ENCODE data around the gene ZDHHC22. TPM values are rescaled to one million over a fixed set of nuclear protein-coding genes. Genes with fewer than 3 reads are reported as not detected.

Gene ZDHHC22
- total RNA-seq, 4 donors from 2014 or later, result not detected

DNA sequence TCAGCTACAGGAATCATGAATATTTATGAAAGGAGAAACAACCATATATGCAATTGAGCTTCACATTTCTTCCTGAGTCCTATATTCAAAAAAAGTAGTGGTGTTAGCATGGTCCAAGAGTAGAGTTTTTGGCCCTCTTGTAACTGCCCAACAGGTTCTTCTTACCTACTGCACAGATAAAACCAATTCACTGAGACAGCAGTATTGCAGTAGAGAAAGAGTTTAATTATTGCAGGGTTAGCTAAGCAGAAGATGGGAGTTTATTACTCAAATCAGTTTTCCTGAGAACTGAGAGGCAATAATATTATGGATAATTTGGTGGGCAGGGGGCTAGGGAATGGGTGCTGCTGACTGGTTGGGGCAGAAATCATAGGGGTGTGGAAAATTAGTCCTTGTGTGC lies 50.1 kb downstream of the ZDHHC22 start:
- TF ChIP-seq, protein P1, sequence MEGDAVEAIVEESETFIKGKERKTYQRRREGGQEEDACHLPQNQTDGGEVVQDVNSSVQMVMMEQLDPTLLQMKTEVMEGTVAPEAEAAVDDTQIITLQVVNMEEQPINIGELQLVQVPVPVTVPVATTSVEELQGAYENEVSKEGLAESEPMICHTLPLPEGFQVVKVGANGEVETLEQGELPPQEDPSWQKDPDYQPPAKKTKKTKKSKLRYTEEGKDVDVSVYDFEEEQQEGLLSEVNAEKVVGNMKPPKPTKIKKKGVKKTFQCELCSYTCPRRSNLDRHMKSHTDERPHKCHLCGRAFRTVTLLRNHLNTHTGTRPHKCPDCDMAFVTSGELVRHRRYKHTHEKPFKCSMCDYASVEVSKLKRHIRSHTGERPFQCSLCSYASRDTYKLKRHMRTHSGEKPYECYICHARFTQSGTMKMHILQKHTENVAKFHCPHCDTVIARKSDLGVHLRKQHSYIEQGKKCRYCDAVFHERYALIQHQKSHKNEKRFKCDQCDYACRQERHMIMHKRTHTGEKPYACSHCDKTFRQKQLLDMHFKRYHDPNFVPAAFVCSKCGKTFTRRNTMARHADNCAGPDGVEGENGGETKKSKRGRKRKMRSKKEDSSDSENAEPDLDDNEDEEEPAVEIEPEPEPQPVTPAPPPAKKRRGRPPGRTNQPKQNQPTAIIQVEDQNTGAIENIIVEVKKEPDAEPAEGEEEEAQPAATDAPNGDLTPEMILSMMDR (IDR thresholded peaks at IDR 0.05; ENCODE audit: low read depth), result no peak

DNA sequence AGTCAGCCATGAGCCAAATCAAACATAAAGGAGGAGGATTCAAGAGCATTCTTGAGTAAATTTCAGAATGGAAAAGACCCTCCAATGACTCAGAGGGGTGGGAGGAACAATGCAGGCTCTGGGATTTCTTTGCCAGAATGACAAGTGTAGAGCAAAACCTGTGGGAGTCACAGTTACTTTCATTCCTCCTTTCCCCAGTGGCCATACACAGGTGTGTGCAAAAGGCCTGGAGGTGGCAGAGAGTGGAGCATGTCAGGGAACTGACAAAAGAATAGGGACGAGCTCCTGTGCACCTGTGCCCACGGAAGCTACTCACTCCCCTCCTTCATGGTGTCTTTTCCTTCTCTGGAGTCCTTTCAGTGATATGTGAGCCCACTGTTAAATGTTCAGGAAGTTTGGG lies 52.9 kb downstream of the ZDHHC22 start:
- TF ChIP-seq, protein P1 (IDR thresholded peaks at IDR 0.05; ENCODE audit: low read depth), result no peak

DNA sequence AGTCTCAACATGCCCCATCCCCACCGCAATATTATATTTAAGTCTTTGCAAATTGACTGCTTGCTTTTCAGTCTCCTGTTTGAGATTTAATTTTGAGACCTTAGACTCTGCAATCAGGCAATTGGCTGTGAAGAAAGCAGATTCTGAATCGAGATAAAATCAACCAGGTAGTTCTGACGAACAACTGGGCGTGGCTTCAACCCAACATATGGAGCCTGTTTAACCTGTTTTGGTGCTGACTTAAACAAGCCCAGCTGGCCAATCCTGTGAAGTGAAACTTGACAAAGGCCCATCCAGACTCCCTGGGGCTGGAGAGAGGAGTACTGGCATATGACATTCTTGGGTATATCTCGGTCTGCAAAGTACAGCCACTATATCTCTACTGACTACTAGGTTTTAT lies 53.4 kb downstream of the ZDHHC22 start:
- TF ChIP-seq, protein P1 (IDR thresholded peaks at IDR 0.05; ENCODE audit: low read depth), result no peak

DNA sequence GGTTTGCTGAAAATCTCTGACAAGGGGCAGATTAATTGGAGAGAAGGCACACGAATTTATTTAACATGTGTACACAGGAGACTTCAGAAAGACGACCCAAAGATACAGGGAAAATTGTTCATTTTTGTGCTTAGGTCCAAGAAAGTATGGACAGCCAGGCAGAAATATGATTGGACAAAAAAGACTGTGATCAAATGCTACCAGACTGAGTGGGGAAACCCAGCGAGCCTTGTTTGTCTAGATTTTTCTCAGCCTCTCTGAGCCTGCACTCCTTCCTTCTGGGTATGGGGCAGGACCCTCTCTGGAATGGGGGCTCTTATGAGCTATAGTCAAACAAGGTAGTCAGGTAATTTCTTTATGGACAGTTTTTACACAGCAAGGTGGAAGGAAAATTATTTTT lies 54.0 kb downstream of the ZDHHC22 start:
- TF ChIP-seq, protein P1 (IDR thresholded peaks at IDR 0.05; ENCODE audit: low read depth), result no peak

DNA sequence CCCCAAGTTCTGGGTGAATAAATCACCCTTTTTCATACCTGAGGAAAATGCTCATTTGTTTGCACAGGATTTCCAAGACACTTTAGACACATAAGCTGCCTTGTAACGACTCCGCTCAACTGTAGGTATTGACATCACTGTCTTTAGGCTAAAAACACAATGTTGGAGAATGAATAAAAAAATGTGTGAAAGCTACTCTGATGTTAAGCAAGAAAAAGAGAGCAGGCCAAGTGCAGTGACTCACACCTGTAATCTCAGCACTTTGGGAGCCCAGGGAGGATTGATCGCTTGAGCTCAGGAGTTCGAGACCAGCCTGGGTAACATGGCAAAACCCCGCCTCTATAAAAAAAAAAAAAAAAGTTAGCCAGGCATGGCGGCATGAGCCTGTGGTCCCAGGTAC lies 54.6 kb downstream of the ZDHHC22 start:
- TF ChIP-seq, protein P1 (IDR thresholded peaks at IDR 0.05; ENCODE audit: low read depth), result no peak

DNA sequence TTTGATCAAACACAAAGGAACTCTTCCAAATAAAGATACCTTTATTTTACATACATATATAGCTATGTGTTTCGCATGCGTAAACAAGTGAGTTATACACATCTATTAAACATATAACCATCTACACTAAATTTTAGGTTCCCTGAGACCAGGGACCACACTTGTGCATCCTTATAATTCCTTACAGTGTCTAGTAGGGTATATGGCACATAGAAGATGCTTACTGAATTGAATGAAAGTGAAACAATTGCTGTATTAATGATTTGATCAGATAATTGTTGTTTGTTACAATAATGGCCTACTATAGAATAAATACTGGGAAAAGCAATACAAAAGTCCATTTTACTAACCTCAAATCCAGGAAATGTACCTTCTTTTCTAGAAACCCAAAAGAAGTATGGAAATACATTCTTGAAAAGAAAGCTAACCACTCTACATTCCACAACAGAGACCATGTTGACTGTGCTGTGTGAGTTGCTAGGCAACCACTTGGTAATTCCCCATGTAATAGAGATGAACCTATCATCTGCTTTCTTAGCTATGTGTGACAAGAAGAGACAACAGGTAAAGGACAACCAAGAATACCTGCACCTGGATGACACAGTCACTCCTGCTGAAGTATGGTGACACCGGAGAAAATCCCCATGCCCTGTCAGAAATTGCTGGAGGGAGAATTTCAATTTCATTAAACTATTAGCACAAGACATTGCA lies 55.4 kb downstream of the ZDHHC22 start:
- TF ChIP-seq, protein P1 (IDR thresholded peaks at IDR 0.05; ENCODE audit: low read depth), result no peak

DNA sequence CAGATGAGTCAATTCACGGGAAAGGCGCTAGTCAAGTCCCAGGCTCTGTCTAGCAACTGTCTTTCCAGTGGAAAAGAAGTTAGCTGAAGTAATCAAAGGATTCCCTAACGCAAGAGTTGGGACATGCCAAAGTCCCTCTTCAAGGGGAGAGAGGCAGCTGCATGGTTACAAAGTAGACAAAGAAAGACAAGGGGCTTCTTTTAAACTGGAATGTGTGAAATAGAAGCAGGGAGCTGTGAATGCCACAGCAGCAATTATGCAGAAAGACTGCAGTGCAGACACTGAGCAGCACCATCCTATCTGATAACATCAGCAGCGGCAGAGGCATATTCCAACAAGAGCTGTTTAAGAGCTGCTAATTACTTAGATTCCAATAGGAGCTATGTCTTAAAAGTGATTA lies 56.1 kb downstream of the ZDHHC22 start:
- TF ChIP-seq, protein P1 (IDR thresholded peaks at IDR 0.05; ENCODE audit: low read depth), result no peak

All from subcutaneous adipose tissue (tissue), 4 donors.